NT2/D1 (cell line): ENCODE results near the gene GRID2.

Source experiments
- YY1 ChIP-seq: IDR thresholded peaks from 2 replicates; pipeline ENCODE4 v1.6.1; 2011; ENCODE audit not compliant: insufficient read length, insufficient read depth
- ZNF274 ChIP-seq: IDR thresholded peaks from 2 replicates; pipeline ENCODE4 v1.6.1; 2011; ENCODE audit warnings: mild to moderate bottlenecking, low read depth, low read length

- TF ChIP-seq ZNF274 (no peak), YY1 (no peak)
These were observed 924.3 kb downstream of the GRID2 start for GRCh38 chr4:93228021-93228420.
